ENCODE measurements around the gene STX1B. TPM values are rescaled to one million over a fixed set of nuclear protein-coding genes. Genes with fewer than 3 reads are reported as not detected.

The STX1B gene
- total and polyA plus RNA-seq, 2 of the 8 experiments (the other 6 are each of a cell fraction or from before 2014, with no cell fraction given): 8.9 to 20.2 TPM

DNA sequence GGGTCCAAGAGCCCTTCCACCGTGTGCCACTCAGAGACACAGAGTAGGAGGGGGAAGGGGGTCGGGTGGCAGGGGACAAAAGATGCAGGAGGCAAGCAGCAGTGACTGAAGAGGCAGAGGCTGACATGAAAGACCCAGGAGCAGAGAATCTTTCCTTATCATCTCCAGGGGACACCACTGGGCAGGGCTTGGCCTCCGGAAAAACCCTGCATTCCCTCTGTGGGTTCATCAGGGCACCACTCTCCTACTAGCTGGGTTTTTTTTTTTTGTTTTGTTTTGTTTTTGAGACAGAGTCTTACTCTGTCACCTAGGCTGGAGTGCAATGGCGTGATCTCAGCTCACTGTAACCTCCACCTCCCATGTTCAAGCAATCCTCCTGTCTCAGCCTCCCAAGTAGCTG, 20.8 kb upstream of the STX1B start:
- FAIRE-seq (no peak), DNase-seq (ENCODE audit: low read depth in 1 of 2, low spot score in 2 of 2) (no peak)
- H3K79me2 ChIP-seq (ENCODE audit: control insufficient read depth in 1 of 2, insufficient read depth in 2 of 2, low read length in 2 of 2): no peaks in the 10 kb centered on the region
- H3K36me3 ChIP-seq (ENCODE audit: control insufficient read depth in 2 of 4, insufficient read depth in 4 of 4, low read length in 3 of 4): no peaks in the 10 kb centered on the region
- no peak overlapping the region for H2AK5ac ChIP-seq (ENCODE audit: low read depth, low read length)
- no peak overlapping the region for H4K91ac ChIP-seq (replicated peaks; ENCODE audit: insufficient read length, low read length)
- H3K18ac ChIP-seq (ENCODE audit: extremely low read depth, low read length): no peak overlapping the region
- no peak overlapping the region for H3K27ac ChIP-seq (ENCODE audit: low read depth, low read length)
- no peak overlapping the region for H3K56ac ChIP-seq (replicated peaks; ENCODE audit: insufficient read length, low read depth, low read length)
- peaks cover 0 to 4% of the 10 kb centered on the region in 2 experiments for H4K20me1 ChIP-seq (replicated peaks in 1 of 2; ENCODE audit: control insufficient read depth in 1 of 2, insufficient read depth in 2 of 2, low read length in 2 of 2)
- peaks cover 12% of the 10 kb centered on the region; the same call in 1 of the 2 replicates for H3K23me2 ChIP-seq (ENCODE audit: low read depth, low read length)
- H2BK12ac ChIP-seq (ENCODE audit: low read depth, low read length): no peak overlapping the region
- no peak overlapping the region for H3K4ac ChIP-seq (replicated peaks; ENCODE audit: insufficient read length, low read depth, low read length)
- H3K4me1 ChIP-seq (replicated peaks in 1 of 4; ENCODE audit: control insufficient read depth in 3 of 4, insufficient read depth in 4 of 4, low read length in 3 of 4): peaks cover 0 to 4% (median 2%) of the 10 kb centered on the region in 4 experiments; a peak in 4 of 7 replicates
- ChIA-PET POLR2A (ENCODE audit: partially characterized antibody) (no interaction called here), CTCF (ENCODE audit: partially characterized antibody) (interaction anchor here (0.6 to 2.1 kb wide), 5 partner anchors 11 to 551 kb away, joined by 3 to 8 read pairs (median 4); no protein-coding TSS in a partner anchor)
- TF ChIP-seq FOSL1 (IDR thresholded peaks at IDR 0.05; ENCODE audit: insufficient read depth, low read depth, low read length) (no peak), GABPA (IDR thresholded peaks at IDR 0.05; ENCODE audit: borderline replicate concordance, insufficient read depth, low read length) (no peak), SRF (IDR thresholded peaks at IDR 0.05; ENCODE audit: low read depth, low read length) (no peak), EGR1 (IDR thresholded peaks at IDR 0.05; ENCODE audit: borderline replicate concordance, low read depth, low read length) (no peak), POLR2AphosphoS5 (IDR thresholded peaks at IDR 0.05; ENCODE audit: low read depth, low read length) (no peak), CTBP2 (IDR thresholded peaks at IDR 0.05; ENCODE audit: borderline replicate concordance, insufficient read depth, insufficient read length, low read length) (no peak), JUND (IDR thresholded peaks at IDR 0.05; ENCODE audit: low read length) (no peak), TCF12 (IDR thresholded peaks at IDR 0.05; ENCODE audit: low read depth, low read length) (no peak), SIRT6 (IDR thresholded peaks at IDR 0.05; ENCODE audit: low read length) (no peak)
- TF ChIP-seq, protein P1, sequence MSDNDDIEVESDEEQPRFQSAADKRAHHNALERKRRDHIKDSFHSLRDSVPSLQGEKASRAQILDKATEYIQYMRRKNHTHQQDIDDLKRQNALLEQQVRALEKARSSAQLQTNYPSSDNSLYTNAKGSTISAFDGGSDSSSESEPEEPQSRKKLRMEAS (IDR thresholded peaks at IDR 0.05): no peak
- no peaks in the 10 kb centered on the region for H3K79me1 ChIP-seq (ENCODE audit: low read depth, low read length)
- no peak overlapping the region for H4K5ac ChIP-seq (ENCODE audit: insufficient read length, low read depth, low read length)
- 87% methylated on average over 4 of the region's 4 CpGs; no CpG with 5 or more reads in 1 of the 2 experiments for WGBS, 2 experiments (ENCODE audit: extremely low coverage in 1 of 2, insufficient coverage in 1 of 2, insufficient read length in 1 of 2, insufficient replicate concordance in 2 of 2, low coverage in 1 of 2, low lambda C conversion rate in 2 of 2, missing lambda C conversion rate in 1 of 2)
- H3K9ac ChIP-seq (replicated peaks in 1 of 4; ENCODE audit: extremely low read depth in 1 of 4, low read depth in 3 of 4, low read length in 3 of 4): no peak overlapping the region
- no peak overlapping the region for H2BK120ac ChIP-seq (replicated peaks; ENCODE audit: low read depth, low read length)
- no peak overlapping the region for H3K23ac ChIP-seq (ENCODE audit: insufficient read length)
- no peak overlapping the region for H3K4me3 ChIP-seq (ENCODE audit: extremely low read depth in 1 of 4, insufficient read depth in 2 of 4, low read depth in 3 of 4, low read length in 4 of 4)
- H3K9me3 ChIP-seq (ENCODE audit: insufficient read depth in 2 of 2, low read depth in 1 of 2, low read length in 1 of 2): no peaks in the 10 kb centered on the region
- no peak overlapping the region for H2BK20ac ChIP-seq (ENCODE audit: low read length)
- no peak overlapping the region for H3K4me2 ChIP-seq (ENCODE audit: insufficient read depth in 1 of 2, low read depth in 2 of 2, low read length in 2 of 2)
- no peak overlapping the region for H4K8ac ChIP-seq (ENCODE audit: extremely low read depth, insufficient read depth, low read length)
- no peak overlapping the region for H3K14ac ChIP-seq (ENCODE audit: insufficient read length)
- H2BK15ac ChIP-seq (ENCODE audit: low read length): no peak overlapping the region
- H3K27me3 ChIP-seq (replicated peaks in 1 of 4; ENCODE audit: control insufficient read depth in 3 of 4, extremely low read depth in 1 of 4, insufficient read depth in 3 of 4, low read length in 3 of 4): no peaks in the 10 kb centered on the region
- no peak overlapping the region for H2BK5ac ChIP-seq (ENCODE audit: low read depth, low read length)
- no peak overlapping the region for H2AFZ ChIP-seq (ENCODE audit: low read length)
